Globus pallidus (tissue), 1 donor: ENCODE data around the gene GPR108.
"Not testable (repeated sequence)": the region's sequence is repeated elsewhere in the genome, so short reads cannot be mapped to it uniquely, and the experiment has no call there.

ENCODE experiments used
- DNase-seq: peaks from one replicate; pipeline ENCODE4 v3.0.0-alpha.2; 2015; ENCODE audit warnings: low spot score

The GPR108 gene

DNA sequence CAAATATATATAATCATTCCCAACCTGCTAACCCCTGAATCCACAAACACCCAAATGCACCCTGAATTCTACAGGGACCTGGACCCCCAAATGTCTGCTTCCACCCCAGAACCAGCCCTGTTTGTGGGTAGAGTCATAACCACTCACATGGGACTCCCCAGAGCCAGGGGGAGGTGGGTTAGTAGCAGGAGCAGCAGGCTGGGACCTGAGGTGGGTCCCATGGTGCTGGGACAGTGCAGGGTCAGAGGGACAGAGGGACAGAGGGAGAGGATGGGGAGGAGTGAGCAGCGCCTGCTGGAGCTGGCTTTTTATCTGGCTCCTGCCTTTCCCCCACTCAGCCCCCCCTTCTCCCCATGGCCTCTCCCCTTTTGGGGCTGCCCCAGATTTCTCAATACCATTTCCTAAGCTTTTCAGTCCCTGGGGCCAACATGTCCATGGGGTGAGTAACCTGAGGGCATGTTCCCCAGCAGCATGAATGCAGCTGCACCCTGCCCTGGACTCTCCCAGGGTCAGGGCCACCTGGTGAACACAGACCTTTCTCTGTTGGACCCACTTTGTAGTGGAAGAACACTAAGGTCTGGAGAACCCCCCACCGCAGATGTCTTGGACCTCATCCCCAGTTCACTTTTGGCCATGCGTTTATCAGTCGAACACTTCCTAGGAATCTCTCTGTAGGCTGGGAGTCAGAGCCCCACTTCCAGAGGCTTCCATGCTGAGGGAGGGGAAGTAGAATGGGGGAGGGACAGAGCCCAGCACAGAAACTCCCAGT lies 16.8 kb downstream of the GPR108 start, which contains the start of gene C3:
Gene C3 (minus strand): TSS at position 282 of the 769 bp plus-strand sequence. CDS start 61 bp downstream, at position 221.
- DNase-seq, result peak; percentile 66

GRCh38 chr19:6719992-6720368 lies 17.4 kb downstream of the GPR108 start:
- no peak for DNase-seq

DNA sequence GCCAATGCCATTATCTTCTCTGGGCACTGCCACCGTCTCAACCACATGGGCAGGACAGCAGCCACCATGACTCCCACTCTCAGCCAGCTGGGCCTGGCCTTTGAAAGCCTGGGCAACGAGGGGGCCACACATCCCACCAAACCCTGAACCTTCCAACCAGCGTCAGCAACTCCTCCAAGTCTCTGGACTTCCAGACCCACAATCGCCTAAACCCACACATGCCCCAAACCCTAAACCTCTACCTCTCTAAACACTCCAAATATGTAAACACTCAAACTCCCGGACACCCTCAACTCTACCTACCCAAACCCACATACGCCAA lies 17.9 kb downstream of the GPR108 start:
- no peak for DNase-seq

DNA sequence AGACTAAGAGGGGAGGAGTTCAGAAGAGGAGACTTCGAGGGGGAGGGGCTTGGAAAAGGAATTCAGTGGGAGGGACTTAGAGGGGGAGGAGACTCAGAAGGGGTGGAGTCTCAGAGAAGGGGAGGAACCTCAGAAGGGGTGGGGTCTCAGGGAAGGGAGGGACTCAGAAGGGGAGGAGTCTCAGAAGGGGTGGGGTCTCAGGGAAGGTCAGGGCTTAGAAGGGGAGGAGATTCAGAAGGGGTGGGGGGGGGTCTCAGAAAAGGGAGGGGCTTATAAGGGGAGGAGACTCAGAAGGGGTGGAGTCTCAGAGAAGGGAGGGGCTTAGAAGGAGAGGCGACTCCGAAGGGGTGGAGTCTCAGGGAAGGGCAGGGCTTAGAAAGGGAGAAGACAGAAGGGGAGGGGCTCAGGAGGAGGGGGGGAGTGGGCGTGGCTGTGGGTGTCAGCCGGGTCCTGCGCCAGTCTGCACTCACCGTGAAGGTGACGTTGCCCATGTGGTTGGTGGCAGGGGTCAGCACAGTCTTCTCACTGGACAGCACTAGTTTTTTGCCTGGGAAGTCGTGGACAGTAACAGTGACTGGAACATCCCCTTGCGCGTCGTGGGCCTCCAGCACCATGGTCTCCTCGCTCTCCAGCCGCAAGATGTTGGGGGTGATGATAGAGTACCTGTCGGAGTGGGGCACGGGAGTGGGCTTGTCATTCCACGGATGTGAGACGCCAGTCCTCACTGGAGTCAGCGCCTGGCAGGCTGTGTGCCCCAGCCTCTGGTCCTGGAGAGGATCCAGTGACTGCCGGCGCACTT lies 18.4 kb downstream of the GPR108 start:
- DNase-seq, result peak; percentile 59

DNA sequence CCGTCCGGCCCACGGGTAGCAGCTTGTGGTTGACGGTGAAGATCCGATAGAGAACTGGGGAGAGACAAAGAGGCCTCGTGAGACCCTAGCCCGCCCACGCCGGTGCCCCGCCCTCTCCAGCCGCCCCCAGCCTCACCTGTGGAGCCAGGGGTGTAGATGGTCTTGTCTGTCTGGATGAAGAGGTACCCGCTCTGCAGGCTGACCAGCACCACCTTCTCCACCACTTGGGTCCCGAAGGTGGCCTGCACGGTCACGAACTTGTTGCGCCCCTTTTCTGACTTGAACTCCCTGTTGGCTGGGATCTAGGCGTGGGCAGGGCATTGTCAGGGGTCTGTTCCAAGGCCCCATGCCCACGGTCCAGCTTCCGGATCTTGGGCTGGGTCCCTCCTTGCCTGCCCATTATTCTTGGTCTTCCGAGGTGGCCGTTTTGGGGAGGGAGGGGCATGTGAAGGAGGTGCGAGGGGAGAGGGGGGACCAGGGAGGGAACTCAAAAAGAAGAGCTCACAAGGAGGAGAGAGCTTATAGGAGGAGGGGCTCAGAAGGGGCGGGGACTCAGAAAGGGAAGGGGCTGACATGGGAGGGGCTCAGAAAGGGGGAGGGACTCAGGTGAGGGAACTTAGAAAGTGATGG lies 19.2 kb downstream of the GPR108 start:
- no peak for DNase-seq

DNA sequence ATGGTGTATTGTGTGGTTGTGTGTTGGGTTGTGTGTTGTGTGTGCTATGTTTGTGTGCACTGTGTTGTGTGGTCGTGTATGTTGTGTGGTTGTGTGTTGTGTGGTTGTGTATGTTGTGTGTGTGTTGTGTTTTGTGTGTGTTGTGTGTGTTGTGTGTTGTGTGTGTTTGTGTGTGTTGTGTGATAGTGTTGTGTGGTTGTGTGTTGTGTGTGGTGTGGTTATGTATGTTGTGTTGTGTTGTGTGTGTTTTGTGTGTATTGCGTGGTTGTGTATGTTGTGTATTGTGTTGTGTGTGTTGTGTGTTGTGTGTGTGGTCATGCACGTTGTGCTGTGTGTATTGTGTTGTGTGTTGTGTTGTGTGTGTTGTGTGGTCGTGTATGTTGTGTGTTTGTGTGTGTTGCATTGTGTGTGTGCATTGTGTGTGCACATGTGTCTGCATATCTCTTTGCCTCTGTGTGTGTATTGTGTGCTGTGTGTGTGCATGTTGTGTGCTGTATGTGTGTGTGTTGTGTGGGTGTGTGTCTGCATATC lies 19.9 kb downstream of the GPR108 start:
- no peak for DNase-seq

GRCh38 chr19:6717036-6717435 lies 20.3 kb downstream of the GPR108 start:
- DNase-seq, result no peak

DNA sequence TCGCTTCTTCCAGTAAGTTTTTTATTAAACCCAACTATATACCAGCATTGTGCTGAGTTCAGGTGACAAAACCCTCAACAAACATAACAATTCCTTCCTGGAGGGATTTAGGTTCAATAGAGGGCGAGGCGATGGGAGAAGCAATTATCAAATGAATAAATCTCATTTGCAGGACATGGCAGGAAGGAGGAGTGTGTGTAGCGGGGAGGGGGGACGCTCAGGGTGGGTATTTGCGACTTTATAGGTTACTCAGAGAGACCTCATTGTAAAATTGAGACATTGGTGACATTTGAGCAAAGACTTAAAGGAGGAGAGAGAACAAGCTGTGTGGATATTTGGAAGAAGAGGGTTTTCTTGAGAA lies 20.8 kb downstream of the GPR108 start:
- no peak for DNase-seq

- no peak for DNase-seq
These were observed 22.4 kb downstream of the GPR108 start for GRCh38 chr19:6714749-6715555.

GRCh38 chr19:6713773-6714692 lies 23.3 kb downstream of the GPR108 start:
- no peak for DNase-seq

GRCh38 chr19:6712692-6713670 lies 24.4 kb downstream of the GPR108 start:
- DNase-seq, result no peak

- no peak for DNase-seq
These were observed 25.1 kb downstream of the GPR108 start for GRCh38 chr19:6712231-6712630.

- no peak for DNase-seq
These were observed 25.8 kb downstream of the GPR108 start for GRCh38 chr19:6711605-6712004.

GRCh38 chr19:6711078-6711361 lies 26.4 kb downstream of the GPR108 start:
- DNase-seq, result no peak

- DNase-seq, result no peak
These were observed 26.9 kb downstream of the GPR108 start for GRCh38 chr19:6710273-6711077.

DNA sequence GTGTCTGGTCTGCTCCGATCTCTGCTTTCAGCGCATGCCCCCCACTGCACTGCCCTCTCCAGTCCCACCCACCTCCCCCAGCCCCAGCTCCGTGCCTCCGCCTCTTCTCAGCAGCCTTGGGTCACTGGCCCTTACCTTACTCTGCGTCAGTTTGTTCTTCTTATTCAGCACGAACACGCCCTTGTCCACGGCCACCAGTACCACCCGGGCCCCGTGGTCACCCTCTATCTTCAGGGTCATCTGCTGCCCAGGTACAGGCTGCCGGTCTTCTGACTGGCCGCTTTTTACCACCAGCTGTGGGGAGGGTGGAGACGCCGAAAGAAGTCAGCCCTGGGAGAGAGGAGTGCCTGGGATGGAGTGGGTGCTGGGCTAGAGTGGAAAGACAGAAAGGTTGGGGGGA lies 27.8 kb downstream of the GPR108 start:
- DNase-seq, result no peak

DNA sequence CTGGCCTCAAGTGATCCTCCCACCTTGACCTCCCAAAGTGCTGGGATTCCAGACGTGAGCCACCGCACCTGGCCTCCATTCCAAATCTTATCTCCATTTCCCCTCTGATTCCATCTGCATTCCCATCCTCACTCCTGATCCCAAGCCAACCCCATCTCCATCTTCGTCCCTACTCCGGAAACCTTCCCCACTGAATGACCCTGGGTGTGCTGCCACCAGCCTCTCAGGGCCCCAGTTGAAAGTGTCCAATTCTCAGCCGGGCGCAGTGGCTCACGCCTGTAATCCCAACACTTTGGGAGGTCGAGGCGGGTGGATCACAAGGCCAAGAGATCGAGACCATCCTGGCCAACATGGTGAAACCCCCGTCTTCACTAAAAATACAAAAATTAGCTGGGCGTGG lies 28.5 kb downstream of the GPR108 start:
- DNase-seq, result not testable (repeated sequence)

DNA sequence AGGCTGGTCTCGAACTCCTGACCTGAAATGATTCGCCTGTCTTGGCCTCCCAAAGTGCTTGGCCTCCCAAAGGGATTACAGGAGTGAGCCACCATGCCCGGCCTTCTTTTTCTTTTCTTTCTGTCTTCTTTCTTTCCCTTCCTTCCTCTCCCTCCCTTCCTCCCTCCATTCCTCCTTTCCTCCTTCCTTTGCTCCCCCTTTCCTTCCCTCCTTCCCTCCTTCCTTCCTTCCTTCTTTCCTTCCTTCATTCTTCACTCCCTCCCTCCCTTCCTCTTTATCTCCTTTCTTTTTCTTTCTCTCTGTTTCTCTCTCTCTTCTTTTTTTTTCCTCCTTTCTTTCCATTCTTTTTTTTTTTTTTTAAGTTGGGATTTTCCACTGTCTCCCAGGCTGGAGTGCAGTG lies 29.0 kb downstream of the GPR108 start:
- no peak for DNase-seq

DNA sequence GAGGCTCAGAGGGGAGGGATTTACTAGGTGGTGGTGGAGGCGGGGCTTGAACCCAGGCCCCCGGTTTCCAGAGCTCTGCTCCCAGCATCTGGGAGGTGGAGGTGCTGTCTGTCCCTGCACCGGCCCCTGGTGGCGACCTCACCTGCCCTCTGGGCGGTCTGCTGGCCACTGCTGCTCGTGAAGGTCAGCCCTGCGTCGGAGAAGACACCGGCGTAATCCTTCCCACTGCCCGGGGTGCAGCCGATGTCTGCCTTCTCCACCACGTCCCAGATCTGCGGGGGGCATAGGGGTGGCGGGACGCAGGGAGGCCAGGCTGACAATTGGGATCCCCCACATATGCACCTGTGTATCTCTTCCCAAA lies 29.7 kb downstream of the GPR108 start:
- DNase-seq, result no peak
